HG03103 (cell line): ENCODE data around the gene ORM2.
"Not testable (repeated sequence)": the region's sequence is repeated elsewhere in the genome, so short reads cannot be mapped to it uniquely, and the experiment has no call there.

ENCODE experiments used
- ATAC-seq: cut with Tn5 transposase; IDR thresholded peaks from one replicate; pipeline ENCODE4 v1.9.1; 2021; ENCODE audit warnings: low read depth; ENCODE audit not compliant: unreplicated experiment

Gene ORM2

GRCh38 chr9:114312513-114312875, 17.2 kb upstream of the ORM2 start:
- no peak for ATAC-seq

- no peak for ATAC-seq
Measured at GRCh38 chr9:114313186-114313585, 16.5 kb upstream of the ORM2 start.

- ATAC-seq = no peak
Measured at GRCh38 chr9:114314256-114314867, 15.3 kb upstream of the ORM2 start.

DNA sequence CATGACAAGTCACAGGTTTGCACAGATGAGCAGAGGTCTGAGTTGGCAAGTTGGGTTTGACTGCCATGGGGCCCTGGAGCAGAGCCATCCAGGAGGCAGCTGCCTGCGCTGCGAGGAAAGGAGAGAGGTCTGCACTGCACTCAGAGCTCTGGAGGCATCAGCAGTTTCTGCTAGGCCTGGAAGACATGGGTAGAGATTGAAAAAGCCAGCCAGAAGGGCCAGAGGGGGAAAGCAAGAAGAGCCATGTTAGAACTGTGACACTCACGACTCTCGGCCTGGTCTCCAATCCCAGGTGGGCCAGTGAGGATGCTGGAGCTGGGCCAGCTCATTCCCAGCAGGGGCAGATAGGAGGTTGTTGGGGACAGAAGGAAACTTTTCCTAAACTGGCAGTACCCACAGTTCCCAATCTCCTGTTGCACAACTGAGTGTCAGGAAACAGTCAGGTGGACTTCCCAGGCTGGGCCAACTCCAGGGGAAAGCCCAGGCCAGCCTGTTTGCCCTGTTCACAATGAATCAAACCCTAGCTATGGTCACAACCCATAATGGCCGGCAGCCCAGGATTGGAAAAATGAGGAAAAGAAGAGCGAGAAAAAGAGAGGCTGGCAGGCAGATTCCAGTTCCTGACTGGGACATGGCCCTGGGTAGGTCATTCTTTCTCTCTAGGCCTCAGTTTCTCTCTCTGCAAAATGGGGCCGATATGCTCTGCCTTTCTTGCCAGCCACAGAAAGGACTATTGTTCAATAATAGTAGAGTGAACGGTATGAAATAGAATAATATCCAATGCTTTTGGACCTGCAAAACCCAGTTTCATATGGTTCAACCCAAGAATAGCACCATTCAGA, 14.6 kb upstream of the ORM2 start:
- ATAC-seq = no peak

DNA sequence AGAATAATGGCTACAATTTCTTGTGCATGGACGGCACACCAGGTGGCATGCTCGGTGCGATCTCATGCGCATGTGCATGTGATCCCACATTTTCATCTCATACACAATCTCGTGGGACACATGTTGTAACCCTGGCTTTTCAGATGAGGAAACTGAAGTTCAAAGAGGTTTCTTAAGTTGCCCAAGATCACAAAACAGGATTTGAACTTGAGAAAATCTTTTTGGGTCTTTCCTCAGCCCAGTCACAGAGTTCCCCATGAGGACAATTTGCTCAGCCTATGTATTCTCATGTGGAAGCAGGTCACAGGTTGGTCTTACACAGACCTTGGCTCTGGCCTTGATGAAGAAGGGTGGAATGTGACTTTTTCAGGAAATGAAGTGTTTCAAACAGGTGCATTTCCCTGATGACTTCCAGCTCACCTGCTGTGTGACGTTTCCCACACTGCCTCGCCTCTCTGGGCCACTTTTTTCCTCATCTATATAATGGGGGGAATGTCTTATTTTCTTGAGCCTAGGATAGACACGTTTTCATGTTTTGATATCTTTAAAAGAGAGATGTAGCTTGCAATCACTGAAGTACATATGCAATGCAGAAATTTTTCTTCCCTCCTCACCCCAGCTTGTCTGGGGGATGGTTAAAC, 13.8 kb upstream of the ORM2 start:
- no peak for ATAC-seq

GRCh38 chr9:114316605-114317230, 13.0 kb upstream of the ORM2 start:
- ATAC-seq = no peak

GRCh38 chr9:114317665-114318357, 11.9 kb upstream of the ORM2 start:
- ATAC-seq = no peak

- ATAC-seq = no peak
Measured at GRCh38 chr9:114318416-114318815, 11.3 kb upstream of the ORM2 start.

DNA sequence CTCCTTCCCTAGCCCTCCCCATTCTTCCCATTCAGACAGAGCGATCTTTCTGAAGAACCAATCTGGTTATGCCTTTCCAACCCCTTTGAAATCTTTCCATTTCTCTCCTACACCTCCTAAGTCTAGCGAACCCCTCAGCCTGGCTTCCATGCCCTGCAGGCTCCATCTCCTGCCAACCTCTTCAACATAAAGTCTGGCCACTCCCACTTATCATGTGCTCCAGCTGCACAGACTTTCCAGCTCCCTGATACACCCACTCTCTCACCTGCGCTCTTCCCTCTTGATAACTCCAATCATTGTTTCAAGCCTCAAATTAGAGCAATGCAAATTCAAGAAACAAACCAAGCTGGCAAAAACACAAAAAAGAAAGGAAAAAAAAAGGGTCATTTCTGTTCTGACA, 10.5 kb upstream of the ORM2 start:
- no peak for ATAC-seq

DNA sequence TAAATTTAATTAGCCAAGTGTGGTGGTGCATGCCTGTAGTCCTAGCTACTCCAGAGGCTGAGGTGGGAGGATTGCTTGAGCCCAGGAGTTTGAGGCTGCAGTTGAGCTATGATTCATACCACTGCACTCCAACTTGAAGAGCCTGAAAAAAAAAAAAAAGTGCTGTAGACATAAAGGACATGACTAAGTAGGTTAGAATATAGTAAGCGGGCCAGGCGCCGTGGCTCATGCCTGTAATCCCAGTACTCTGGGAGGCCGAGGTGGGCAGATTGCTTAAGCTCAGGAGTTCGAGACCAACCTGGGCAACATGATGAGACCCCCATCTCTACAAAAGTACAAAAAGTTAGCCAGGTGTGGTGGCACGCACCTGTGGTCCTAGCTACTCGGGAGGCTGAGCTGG, 9.0 kb upstream of the ORM2 start:
- not testable (repeated sequence) for ATAC-seq

- ATAC-seq = no peak
Measured at GRCh38 chr9:114321759-114322158, 7.9 kb upstream of the ORM2 start.

DNA sequence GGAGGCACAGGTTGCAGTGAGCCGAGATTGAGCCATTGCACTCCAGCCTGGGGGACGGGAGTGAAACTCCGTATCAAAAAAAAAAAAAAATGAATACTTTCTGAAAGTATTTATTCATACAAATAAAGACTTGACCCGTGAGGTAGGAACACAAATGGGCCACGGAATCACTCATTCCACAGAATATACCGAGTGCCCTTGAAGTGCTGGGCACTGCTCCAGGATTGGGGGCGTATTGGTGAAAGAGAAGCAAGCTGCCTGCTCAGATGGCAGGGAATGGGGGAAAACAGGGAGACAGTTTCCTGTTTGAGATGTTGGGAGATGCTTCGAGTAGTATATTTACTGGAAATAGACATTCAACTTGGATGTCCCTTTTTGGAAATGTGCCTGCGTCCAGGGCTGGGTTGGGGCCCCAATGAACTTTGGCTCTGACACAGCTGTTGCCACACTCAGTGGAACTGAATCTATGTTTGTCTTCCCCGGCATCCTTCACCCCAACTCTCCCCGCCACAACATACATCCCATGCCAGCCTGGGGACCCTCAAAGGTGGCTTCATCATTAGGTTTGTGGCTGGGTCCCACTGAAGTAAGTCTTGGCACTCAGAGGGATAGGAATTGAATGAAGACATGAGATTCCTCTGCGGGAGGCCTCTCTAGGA, 7.4 kb upstream of the ORM2 start:
- ATAC-seq = not testable (repeated sequence)

GRCh38 chr9:114322831-114323531, 6.7 kb upstream of the ORM2 start, which contains the start of gene ORM1:
Gene ORM1, plus strand, starts transcription at chr9:114323098. Its CDS starts 36 bp downstream, at chr9:114323134.
- ATAC-seq = not testable (repeated sequence)

- not testable (repeated sequence) for ATAC-seq
Measured at GRCh38 chr9:114323849-114324248, 5.8 kb upstream of the ORM2 start.

- ATAC-seq = no peak
Measured at GRCh38 chr9:114324492-114324891, 5.2 kb upstream of the ORM2 start.

DNA sequence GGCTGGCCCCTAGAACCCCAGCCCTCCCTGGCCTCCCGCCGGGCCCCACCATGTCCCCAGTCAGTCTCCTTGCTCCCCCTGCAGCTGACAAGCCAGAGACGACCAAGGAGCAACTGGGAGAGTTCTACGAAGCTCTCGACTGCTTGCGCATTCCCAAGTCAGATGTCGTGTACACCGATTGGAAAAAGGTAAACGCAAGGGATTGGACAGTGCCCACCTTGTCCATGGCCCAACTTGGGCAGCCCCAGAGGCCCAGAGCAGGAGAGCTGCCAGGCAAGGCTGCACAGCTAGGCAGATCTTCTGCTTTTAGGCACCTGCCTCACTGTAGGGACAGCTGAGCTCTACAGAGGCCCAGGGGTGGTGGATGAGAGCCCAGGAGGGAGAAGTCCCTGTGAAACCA, 4.7 kb upstream of the ORM2 start:
- not testable (repeated sequence) for ATAC-seq

DNA sequence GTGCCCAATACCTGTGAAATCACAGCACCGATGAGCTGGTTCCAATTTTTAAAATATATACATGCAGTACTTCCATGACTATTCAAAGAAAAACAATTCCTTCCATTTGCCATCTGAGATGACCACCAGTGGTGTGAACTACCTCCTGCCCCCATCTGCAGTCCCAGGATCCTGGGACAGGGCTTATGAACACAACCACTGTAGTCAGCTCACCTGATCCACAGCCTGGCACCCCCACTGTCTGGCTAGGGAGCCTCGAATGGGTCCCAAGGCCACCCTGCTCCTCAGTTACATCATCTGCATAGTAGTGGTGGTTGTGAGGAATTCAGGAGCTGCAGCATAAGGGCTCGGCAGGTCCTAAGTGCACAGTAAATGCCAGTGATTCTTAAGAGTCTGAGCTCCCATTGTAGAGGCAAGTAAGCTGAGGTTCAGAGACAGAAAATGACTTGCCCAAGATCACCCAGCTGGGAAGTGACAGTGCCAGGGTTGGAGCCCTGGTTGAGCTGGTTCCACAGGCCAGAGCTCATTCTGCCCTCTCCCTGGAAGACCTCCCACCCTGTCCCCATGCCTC, 3.9 kb upstream of the ORM2 start:
- not testable (repeated sequence) for ATAC-seq

- no peak for ATAC-seq
Measured at GRCh38 chr9:114327749-114328148, 1.9 kb upstream of the ORM2 start.

- ATAC-seq = not testable (repeated sequence)
Measured at GRCh38 chr9:114328357-114328820, 1.3 kb upstream of the ORM2 start.
